Fibroblast of skin of right biceps (primary cell): Measurements from ENCODE around the gene CDC42EP1.
"Not testable (repeated sequence)": the region's sequence is repeated elsewhere in the genome, so short reads cannot be mapped to it uniquely, and the experiment has no call there.

ENCODE experiments used
- DNase-seq: peaks from one replicate; pipeline ENCODE4 v3.0.0-alpha.2; 2013

CDC42EP1 gene

DNA sequence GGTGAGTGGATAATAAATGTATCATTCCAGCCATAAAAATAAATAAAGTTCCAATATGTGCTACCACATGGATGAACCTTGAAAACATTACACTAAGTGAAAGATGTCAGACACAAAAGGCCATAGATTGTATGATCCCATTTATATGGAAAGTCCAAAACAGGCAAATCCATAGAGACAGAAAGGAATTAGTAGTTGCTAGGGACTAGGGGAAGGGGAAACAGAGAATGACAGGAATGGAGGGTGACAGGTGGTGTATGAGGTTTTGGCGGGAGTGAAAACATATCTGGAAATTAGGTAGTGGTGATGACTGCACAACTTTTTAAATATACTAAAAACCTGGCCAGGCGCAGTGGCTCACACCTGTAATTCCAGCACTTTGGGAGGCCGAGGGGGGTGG lies 25.8 kb upstream of the CDC42EP1 start:
- no peak for DNase-seq

DNA sequence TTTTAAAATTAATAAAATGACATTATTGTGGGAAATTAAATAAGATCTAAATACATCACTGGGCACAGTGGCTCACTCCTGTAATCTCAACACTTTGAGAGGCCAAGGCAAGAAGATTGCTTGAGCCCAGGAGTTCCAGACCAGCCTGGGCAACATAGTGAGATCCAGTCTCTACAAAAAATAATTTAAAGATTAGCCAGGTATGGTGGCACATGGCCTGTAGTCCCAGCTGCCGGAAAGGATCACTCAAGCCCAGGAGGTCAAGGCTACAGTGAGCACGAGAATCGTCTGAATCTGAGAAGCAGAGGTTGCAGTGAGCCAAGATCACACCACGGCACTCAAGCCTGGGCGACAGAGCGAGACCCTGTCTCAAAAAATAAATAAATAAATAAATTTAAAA lies 25.1 kb upstream of the CDC42EP1 start:
- DNase-seq, result no peak

DNA sequence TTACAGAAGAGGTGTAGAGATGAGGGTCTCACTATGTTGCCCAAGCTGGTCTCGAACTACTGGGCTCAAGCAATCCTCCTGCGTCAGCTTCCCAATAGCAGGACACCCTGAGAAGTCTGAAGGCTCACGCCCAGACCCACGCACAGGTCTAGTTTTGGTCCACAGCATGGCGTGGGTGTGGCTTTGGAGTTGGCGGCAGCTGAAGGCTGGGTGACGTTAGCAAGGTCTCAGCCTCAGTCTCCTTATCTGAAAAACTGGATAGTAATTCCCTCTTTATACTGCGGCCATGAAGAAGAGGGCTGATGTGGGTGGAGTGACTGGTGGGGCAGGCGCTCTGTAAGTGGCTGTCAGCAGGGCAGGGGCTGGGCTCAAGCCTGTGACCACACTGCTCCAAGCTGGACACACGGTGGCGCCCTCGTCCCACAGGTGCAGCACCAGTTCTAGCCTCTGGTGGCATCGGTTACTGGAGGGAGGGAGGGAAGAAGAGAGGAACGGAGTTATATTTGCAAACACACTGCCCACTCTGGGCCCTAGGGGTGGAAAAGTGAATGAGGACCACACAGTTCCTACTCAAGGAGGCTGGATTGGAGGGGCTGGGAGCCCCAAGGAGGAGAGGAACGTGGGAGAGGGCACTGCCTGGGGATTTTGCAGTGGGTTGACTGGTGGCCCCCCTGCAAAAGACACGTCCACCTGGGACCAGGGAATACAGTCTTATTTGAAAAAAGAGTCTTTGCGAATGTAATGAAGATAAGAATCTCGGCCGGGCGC lies 21.5 kb upstream of the CDC42EP1 start:
- peak; percentile 90 for DNase-seq

DNA sequence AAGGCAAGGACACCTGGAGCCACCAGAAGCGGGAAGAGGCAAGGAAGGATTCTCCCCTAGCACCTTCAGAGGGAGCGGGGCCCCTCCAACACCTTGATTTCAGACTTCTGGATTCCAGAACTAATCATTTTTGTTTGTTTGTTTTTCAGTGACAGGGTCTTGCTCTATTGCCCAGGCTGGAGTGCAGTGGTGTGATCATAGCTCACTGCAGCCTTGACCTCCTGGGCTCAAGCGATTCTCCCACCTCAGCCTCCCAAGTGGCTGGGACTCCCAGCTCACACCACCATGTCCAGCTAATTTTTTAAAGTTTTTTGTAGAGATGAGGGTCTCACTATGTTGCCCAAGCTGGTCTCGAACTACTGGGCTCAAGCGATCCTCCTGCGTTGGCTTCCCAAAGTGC lies 20.5 kb upstream of the CDC42EP1 start:
- DNase-seq, result not testable (repeated sequence)

DNA sequence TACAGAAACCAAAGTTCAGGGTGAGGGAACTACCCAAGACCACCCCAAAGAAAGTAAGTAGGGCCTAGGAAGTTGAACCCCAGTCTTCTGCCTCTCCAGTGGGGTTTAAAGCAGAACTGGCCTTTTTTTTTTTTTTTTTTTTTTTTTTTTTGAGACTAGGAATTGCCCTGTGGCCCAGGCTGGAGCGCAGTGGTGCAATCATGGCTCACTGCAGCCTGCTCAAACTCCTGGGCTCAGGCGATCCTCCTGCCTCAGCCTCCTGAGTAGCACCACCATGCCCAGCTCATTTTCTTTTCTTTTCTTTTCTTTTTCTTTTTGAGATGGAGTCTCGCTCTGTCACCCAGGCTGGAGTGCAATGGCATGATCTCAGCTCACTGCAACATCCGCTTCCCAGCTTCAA lies 17.9 kb upstream of the CDC42EP1 start:
- not testable (repeated sequence) for DNase-seq

DNA sequence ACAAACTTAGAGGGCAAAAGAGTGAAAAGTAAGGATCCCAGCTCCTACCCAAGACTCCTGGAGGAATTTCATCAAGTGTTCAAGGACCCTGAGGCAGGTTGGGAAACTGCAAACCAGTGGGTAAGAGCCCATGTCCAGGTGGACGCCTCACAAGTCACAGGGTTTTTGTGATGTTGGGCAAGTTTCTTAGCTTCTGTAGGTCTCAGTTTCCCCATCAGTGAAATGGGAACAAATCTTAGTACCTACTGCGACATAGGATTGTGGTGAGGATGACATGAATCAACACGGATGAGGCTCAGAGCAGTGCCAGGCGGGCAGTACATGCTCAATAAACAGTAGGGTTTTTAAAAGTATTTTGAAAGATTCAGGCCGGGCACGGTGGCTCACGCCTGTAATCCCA lies 17.3 kb upstream of the CDC42EP1 start:
- no peak for DNase-seq

DNA sequence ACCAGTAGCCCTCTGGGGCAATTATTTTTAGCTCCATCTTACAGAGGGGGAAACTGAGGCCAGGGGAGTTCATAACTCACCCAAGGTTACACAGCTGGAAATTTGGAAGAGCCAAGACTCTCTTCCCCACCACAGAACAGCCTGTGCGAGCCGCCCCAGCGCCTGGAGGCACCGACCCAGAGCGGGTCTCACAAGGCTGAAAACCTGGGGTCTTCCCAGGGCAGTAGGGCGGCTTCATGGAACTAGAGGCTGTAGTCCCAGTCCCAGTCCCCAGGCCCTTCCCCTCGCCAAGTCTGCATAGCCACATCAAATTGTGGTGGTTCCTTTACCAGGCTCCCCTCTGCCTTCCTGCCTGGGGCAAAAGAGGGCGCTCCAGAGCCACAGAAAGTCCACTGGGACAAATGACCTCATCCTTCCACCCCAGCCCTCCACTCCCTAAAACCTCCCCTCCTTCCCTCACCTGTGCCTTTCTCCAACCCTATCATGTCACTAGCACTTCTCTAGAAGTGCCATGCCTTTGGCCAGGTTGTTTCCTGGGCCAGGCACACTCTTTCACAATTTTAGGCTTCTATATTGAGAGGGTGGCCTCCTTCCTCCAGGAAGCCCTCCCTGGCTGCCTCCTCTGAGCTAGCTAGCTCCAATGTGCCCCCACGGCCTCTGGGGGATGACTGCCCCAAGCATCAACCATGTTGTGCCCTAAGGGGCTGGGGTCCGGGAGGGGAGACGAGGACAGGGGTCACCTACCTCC lies 15.2 kb upstream of the CDC42EP1 start:
- peak; percentile 59 for DNase-seq

DNA sequence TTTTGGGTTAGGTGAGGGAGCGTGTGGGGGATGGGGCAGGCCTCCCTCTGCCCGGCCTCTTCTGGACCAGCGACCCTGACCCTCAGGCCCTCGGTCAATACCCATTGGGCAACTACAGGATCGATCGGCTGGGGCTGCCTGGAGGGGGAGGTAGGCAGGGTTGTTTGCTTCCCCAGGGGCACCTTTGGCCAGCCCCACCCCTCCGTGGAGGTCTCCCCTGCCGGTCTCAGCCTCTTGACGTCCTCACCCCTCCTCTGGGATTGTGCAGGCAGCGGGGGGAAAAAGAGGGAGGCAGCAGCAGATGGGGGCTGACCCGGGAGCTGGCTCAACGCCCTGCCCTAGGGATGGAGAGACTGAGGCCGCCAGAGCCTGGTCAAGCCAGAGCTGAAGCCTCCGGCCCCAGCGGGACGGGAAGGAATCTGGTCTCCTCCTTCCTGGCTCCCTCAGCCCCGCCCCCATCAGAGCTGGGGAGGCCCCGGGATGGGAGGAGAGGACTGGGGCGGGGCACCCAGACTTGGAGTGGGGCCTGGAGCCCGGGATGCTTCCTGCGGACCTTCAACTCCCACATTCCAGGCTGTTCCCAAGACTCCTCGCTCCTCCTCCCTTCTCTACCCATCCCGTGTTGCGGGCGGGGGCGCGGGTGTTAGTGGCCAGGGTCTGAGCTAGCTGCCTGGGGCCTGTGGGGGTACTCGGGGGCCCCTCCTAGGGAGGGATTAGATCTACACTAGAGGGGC lies 14.4 kb upstream of the CDC42EP1 start:
- DNase-seq, result peak; percentile 96

DNA sequence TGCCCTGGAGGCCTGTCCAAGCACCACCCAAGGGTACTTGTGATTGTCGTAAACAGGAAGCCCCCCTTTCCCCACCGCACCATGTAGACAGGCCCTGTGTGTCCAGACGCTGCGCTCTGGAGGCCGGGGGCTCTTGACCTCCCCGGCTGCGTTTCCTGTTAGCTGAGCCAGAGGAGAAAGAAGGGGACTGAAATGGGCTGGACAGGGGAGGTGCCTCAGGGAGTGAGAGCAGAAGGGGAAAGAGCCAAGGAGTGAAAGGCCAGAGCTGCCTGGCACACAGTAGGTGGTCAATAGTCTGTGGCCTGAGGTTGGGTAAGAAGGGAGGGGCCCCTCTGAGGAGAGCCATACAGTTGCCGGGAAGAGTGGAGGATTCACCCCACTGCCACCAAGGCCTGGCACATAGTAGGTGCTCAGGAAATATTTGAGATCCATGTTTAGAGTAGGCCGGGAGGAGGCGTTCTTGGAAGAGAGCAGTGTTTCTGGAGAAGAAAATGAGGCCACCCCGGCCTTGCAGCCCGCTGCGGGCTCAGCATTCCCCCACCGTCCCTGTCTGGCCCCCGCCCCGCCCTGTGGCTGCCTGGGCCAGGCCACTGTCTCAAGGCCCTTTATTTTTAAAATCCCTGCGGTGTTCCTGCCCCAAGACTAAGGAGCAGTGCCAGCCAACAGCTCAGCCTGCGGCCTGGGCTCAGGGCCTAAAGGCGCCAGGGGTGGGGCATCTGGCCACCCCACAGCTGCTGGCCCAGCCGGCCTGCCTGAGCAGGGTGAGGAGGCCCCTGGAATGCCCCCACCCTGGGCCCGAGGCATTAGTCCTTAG lies 13.6 kb upstream of the CDC42EP1 start:
- DNase-seq, result no peak

DNA sequence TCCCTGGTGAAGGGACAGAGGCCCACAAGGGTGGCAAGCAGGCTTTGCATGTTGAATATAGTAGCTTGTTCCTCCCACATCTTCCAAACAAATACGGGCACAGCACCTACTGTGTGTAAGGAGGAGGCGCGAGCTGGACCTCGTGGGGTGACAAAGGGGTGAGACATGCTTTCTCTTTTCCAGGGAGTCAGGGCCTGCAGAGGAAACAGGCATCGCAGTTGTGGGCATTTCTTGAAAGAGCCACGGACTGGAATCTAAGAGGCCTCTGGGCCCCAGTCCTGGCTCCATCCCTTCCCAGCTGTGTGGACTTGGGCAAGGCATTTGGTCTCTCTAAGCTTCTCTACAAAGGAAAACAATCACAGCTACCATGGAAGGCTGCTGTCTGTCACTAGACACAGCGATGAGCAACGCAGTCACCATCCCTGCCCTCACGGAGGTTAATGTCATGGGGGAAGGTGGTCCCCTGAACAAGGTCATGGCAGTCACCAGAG lies 13.0 kb upstream of the CDC42EP1 start:
- DNase-seq, result no peak

DNA sequence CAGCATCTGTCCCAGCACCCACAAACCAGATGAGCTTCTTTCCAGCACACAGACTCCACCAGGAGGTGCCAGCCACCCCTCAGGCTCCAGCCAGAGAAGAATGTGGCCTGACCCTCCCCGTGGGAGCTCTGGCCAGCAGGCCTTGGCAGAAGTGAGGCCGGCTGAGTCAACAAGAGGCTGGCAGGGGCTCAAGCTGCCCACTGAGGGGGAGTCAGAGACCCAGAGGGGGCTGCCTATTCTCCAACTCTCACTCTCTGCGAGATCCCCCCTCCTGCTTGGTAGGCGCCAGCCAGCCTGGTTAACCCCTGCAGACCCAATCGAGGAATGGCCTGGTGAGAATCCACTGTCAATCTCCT lies 10.6 kb upstream of the CDC42EP1 start:
- no peak for DNase-seq

DNA sequence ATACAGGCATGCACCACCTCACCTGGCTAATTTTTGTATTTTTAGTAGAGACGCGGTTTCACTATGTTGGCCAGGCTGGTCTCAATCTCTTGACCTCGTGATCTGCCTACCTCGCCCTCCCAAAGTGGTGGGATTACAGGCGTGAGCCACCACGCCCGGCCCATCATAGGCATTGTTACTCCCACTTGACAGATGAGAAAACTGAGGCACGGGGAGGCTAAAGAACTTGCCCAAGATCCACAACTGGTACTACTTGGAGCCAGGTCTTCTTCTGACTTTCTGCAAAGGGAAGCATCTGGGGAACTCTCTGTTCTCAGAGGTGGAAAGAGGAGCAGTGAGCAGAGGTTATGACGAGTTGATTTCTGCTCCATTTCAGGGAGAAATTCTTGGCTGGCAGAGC lies 9.4 kb upstream of the CDC42EP1 start:
- not testable (repeated sequence) for DNase-seq

DNA sequence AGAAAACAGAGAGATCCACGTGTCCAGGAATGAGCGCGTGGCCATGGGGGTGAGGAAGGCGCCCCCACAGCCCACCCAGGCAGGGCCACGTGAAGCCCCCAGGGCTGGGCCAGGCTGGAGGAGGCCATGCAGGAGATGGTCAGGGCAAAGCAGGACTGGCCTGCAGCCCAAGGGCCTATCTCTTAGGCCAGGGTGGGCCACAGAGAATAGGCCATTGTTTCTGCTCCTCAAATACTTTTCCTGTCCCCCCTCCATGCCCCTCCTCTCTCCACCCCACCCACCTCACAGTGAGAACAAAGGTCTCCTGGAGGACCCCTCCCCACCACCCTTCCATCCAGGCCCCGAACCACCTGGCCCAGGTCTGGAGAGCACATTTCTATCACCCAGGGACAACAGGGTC lies 8.3 kb upstream of the CDC42EP1 start:
- no peak for DNase-seq

DNA sequence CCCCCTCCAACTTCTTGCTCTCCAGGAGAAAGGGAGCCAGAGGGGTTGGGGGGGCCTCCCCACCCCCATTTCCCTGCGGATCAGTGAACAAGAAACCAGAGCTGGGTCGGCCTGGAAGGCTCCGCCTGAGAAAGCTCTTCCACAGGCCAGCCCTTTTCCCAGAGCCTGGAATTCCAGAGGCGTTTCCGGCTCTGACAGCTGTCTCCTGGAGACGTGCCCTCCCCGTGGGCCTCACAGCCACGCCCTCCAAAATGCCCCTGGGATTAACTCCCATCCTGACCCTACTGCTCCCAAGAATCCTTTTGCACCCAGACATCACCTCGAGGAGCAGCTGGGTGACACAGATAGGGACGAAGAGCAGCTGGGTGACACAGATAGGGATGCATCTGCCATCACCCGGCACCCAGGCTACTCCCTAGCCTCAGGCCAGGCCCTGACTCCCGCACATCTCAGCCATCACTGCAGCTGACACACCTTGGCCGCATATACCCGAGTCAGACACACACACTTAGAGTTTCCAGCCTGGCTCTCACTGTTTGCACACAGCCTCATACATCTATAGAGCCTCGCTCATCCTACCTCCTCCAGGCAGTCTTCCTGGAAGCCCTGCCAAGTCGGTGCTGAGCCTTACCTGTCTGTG lies 7.6 kb upstream of the CDC42EP1 start:
- DNase-seq, result peak; percentile 74

DNA sequence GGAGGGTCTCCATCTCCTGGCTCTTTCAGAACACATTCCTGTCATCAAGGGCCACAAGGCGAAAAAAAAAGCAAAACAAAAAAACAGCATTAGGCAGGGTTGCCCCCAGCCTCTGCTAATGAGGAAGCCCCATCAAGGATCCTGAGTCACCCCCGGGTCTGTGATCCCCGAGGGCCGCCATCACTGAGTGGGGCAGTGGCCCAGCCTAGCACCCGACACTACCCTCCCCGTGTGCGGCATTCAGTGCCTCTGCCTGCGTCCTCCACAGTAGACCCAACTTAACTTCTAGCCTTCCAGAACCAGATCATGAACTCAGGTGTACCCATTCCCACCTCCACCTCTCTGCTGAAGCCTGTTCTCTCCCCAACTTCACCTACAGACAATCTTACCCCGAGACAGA lies 6.6 kb upstream of the CDC42EP1 start:
- DNase-seq, result no peak

DNA sequence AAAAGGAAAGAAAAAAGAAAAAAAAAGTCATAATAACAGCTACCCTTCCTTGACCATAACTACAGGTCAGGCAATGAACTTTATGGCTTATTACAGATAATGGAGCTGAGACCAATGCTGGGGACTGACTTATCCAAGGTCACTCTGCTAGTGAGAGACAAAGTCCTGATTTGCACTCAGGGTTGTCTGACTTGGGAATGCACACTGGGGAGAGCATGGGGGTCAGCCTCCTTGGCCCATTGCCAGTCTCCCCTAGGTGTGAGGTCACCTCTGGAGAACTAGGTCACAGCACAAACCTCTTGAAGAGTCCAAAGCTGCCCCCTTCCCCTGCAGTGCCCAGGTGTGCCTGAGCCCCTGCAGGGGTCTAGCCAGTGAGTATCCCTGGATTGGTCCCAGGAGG lies 5.3 kb upstream of the CDC42EP1 start:
- no peak for DNase-seq

DNA sequence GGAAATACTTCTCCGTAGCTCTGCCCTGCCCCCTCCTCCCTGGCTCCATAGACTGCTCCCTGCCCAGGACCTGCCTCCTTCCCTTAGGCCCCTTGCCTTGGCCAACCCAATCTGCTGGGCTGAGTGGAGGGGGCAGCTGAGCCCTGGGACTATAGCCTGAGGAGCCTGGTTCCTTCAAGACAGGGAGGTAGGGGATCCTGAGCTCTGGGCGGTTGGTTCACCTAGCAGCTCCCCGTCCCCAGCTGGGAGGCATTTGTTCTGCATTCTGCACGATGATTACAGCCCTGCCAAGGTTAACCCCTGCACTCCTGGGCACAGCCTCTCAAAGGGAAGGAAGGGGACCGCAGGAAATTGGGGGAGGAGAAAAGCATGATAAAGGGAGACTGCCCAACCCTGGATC lies 3.6 kb upstream of the CDC42EP1 start:
- no peak for DNase-seq

DNA sequence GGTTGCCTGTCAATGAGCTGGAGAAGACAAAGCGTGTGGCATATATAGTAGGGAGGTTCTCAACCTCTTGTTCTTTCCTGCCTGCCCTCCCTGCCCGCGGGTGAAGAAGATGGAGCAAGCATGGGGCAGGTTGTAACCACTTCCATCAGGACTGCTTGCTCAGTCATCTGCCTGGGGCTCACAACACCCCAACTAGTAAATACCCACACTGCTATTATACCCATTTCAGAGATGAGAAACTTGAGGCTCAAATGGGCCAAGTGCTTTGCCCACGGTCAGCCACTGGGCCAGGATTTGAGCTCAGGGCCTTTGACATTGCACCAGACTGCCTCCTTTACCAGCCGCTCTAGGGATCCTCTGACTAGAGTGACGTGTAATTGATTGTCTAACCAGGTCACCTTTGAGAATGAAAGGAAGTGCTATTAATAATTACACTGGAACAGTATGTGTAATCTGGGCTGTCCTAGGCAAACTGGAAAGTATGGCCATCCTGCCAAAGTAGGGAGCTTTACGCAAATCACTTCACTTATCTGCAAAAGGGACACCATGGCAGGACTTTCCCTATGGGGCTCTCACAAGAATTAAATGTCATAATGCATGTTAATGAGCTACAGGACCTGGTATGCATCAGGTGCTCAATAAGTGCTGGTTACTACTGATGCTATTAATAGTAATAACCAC lies 2.8 kb upstream of the CDC42EP1 start:
- no peak for DNase-seq

DNA sequence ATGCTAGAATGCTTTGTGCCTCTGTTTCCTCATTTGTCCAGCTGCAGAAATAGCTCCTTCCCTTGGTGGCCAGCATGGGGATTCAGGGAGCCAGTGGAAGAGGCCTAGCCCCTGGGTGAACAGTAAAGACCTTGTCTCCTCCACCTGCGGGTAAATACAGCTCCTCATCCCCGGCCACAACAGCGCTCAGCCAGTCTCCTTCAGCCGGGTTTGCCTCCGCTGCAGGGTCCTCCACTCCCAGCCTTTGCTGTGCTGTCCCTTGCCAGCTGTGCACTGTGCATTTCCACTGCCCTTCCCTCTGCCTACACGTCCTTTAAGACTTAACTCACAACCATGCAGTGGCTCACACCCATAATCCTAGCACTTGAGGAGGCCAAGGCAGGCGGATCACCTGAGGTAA lies 1.5 kb upstream of the CDC42EP1 start:
- no peak for DNase-seq

DNA sequence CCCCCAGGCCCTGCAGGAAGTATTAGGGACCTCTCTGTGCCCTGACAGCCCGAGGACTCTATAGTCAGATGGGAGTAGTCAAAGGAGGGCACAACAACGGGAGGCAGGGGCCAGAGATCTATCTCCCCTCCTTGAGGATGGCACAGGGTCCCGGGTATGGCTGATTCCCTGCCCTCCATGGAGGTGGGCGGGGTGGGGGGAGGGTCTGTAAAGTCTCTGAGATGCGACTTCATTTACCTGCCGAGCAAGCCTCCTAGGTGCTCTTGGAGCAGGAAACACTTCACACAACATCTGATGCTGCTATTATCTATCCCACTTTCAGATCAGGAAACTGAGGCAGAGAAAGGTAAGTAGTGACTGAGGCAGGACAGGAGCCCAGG lies 769 bp upstream of the CDC42EP1 start:
- no peak for DNase-seq

DNA sequence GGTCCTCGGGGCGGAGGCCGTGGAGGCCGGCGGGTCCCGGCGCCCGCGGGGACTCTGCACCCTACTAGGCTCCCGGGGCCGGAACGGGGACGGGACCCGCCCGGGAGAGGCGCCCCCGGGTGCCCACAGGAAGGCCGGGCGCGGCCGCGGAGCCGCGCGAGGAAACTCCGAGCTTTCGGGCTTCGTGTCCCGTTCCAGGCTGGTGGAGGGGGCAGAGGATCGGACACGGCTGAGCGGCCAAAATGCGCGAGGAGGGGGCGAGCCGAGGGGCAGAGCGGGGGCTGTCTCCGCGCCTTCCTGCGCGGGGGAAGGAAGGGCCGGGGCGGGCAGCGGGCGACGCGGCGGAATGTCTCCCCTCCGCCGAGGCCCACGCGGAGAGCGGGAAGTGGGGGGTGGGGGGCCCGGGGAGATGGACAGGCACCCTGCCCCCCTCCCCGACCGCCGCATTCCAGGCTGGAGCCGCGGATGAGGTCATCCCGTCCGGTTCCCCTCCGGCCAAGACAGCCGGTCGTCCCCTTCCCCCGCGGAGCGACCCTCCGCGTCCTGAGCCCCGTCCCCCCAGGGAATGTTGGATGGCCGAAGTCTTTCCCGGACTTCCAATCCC lies 430 bp downstream of the CDC42EP1 start:
- DNase-seq, result peak; percentile 79
